ENCODE measurements around the gene SMIM14. TPM values are rescaled to one million over a fixed set of nuclear protein-coding genes. Genes with fewer than 3 reads are reported as not detected.

SMIM14 gene
- total and polyA plus RNA-seq, 2 of the 8 experiments (the other 6 are each of a cell fraction or from before 2014, with no cell fraction given) = 29.1 to 31.0 TPM

DNA sequence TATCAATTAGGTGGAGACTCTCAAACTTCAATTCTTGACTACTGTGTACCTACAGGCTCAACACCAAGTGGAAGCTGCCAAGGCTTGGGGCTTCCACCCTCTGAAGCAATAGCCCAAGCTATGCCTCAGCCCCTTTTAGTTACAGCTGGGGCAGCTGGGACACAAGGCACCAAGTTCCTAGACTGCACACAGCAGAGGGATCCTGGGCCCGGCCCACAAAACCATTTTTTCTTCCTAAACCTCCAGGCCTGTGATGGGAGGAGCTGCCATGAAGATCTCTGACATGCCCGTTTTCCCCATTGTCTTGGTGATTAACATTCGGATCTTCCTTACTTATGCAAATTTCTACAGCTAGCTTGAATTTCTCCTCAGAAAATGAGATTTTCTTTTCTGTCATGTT lies 108.0 kb downstream of the SMIM14 start:
- no peak overlapping the region for H2BK12ac ChIP-seq (ENCODE audit: low read depth, low read length)
- no peak overlapping the region for H2AK5ac ChIP-seq (ENCODE audit: low read depth, low read length)
- H2BK5ac ChIP-seq (ENCODE audit: low read depth, low read length) = no peak overlapping the region
- DNase-seq (ENCODE audit: low read depth in 1 of 2, low spot score in 2 of 2) (no peak), FAIRE-seq (no peak)
- no peak overlapping the region for H2BK20ac ChIP-seq (ENCODE audit: low read length)
- H3K56ac ChIP-seq (replicated peaks; ENCODE audit: insufficient read length, low read depth, low read length) = no peak overlapping the region
- H3K4ac ChIP-seq (replicated peaks; ENCODE audit: insufficient read length, low read depth, low read length) = no peak overlapping the region
- no peak overlapping the region for H4K5ac ChIP-seq (ENCODE audit: insufficient read length, low read depth, low read length)
- H2BK120ac ChIP-seq (replicated peaks; ENCODE audit: low read depth, low read length) = no peak overlapping the region
- TF ChIP-seq CHD1 (IDR thresholded peaks at IDR 0.05; ENCODE audit: low read depth, low read length) (no peak), EP300 (IDR thresholded peaks at IDR 0.05; ENCODE audit: borderline replicate concordance in 1 of 2, low read depth in 2 of 2, low read length in 2 of 2) (no peak), TCF12 (IDR thresholded peaks at IDR 0.05; ENCODE audit: low read depth, low read length) (no peak), CTBP2 (IDR thresholded peaks at IDR 0.05; ENCODE audit: borderline replicate concordance, insufficient read depth, insufficient read length, low read length) (no peak), SP1 (IDR thresholded peaks at IDR 0.05; ENCODE audit: low read depth, low read length) (no peak), POLR2A (IDR thresholded peaks at IDR 0.05; ENCODE audit: control extremely low read depth in 1 of 2, low read depth in 2 of 2, low read length in 2 of 2) (no peak), E2F6 (IDR thresholded peaks at IDR 0.05) (no peak)
- ChIA-PET POLR2A (ENCODE audit: partially characterized antibody) (interaction anchor here (0.5 kb wide), 1 partner anchor 51 kb away, joined by 3 read pairs; no protein-coding TSS in a partner anchor), CTCF (ENCODE audit: partially characterized antibody) (interaction anchor here (0.6 kb wide), 1 partner anchor 66 kb away, joined by 3 read pairs; no protein-coding TSS in a partner anchor)
- H3K4me1 ChIP-seq (replicated peaks in 1 of 4; ENCODE audit: control insufficient read depth in 3 of 4, insufficient read depth in 4 of 4, low read length in 3 of 4) = peaks cover 0 to 3% (median 0%) of the 10 kb centered on the region in 4 experiments; a peak in 2 of 7 replicates
- no peak overlapping the region for H3K9ac ChIP-seq (replicated peaks in 1 of 4; ENCODE audit: extremely low read depth in 1 of 4, low read depth in 3 of 4, low read length in 3 of 4)
- no peak overlapping the region for H3K4me3 ChIP-seq (ENCODE audit: extremely low read depth in 1 of 4, insufficient read depth in 2 of 4, low read depth in 3 of 4, low read length in 4 of 4)
- no peak overlapping the region for H3K23ac ChIP-seq (ENCODE audit: insufficient read length)
- H3K36me3 ChIP-seq (ENCODE audit: control insufficient read depth in 2 of 4, insufficient read depth in 4 of 4, low read length in 3 of 4) = peaks cover 2 to 48% (median 22%) of the 10 kb centered on the region in 4 experiments; a peak in 5 of 8 replicates
- no peak overlapping the region for H4K8ac ChIP-seq (ENCODE audit: extremely low read depth, insufficient read depth, low read length)
- no peaks in the 10 kb centered on the region for H3K27me3 ChIP-seq (replicated peaks in 1 of 4; ENCODE audit: control insufficient read depth in 3 of 4, extremely low read depth in 1 of 4, insufficient read depth in 3 of 4, low read length in 3 of 4)
- 0 out of 2 replicates have a peak, but pooled peaks cover 4% of the 10 kb centered on the region for H3K23me2 ChIP-seq (ENCODE audit: low read depth, low read length)
- H4K20me1 ChIP-seq (replicated peaks in 1 of 2; ENCODE audit: control insufficient read depth in 1 of 2, insufficient read depth in 2 of 2, low read length in 2 of 2) = no peaks in the 10 kb centered on the region
- no peak overlapping the region for H3K27ac ChIP-seq (ENCODE audit: low read depth, low read length)
- H4K91ac ChIP-seq (replicated peaks; ENCODE audit: insufficient read length, low read length) = no peak overlapping the region
- H3K14ac ChIP-seq (ENCODE audit: insufficient read length) = no peak overlapping the region
- H3K9me3 ChIP-seq (ENCODE audit: insufficient read depth in 2 of 2, low read depth in 1 of 2, low read length in 1 of 2) = peaks cover 25 to 33% of the 10 kb centered on the region in 2 experiments
- H3K79me1 ChIP-seq (ENCODE audit: low read depth, low read length) = no peaks in the 10 kb centered on the region
- no peak overlapping the region for H3K4me2 ChIP-seq (ENCODE audit: insufficient read depth in 1 of 2, low read depth in 2 of 2, low read length in 2 of 2)
- H3K18ac ChIP-seq (ENCODE audit: extremely low read depth, low read length) = no peak overlapping the region
- H2BK15ac ChIP-seq (ENCODE audit: low read length) = no peak overlapping the region
- H2AFZ ChIP-seq (ENCODE audit: low read length) = no peak overlapping the region
- peaks cover 3 to 36% of the 10 kb centered on the region in 2 experiments; a peak in 3 of 4 replicates for H3K79me2 ChIP-seq (ENCODE audit: control insufficient read depth in 1 of 2, insufficient read depth in 2 of 2, low read length in 2 of 2)
- 91% methylated on average over 3 of the region's 3 CpGs; no CpG with 5 or more reads in 1 of the 2 experiments for WGBS, 2 experiments (ENCODE audit: extremely low coverage in 1 of 2, insufficient coverage in 1 of 2, insufficient read length in 1 of 2, insufficient replicate concordance in 2 of 2, low coverage in 1 of 2, low lambda C conversion rate in 2 of 2, missing lambda C conversion rate in 1 of 2)
